Measurements from ENCODE around the gene TEX10. TPM values are rescaled to one million over a fixed set of nuclear protein-coding genes. Genes with fewer than 3 reads are reported as not detected.
A peak's percentile ranks its signal among the peaks of the same experiment; 100 is the strongest.

TEX10 gene
- total RNA-seq, 2 experiments from 2014 or later = 21.0 to 24.4 TPM

DNA sequence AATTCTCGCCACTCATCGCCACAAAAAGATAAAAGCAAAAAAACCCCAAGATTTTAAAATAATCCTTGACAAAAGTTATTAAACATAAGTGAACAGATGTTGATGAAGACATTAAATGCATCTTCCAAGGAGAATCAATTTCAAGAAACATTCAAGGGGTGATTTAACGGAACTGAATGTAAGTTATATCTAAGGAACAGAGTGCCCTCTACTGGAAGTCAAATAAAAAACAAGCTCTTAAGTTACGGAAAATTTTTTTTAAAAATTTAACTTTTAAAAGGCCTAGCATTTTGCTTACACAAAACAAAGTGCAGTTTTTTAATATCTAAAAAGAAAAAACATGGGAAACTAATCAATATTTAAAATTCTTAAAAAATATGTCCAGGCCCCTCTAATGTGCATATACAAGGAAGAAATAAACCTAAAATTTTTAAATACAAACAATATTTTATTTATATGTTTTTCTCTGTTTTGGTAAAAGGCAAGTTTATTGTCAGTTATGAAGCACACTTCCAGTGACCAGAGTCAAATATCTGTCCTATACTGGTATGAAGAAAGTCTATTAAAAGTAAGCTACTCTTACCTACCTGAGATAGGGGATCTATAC, 28.0 kb downstream of the TEX10 start:
- Mint-ChIP-seq H3K36me3 (peaks cover 26% of the 10 kb centered on the region), H3K4me1 (peaks cover 5% of the 10 kb centered on the region), H3K4me3 (no peak overlapping the region), H3K27me3 (no peaks in the 10 kb centered on the region), H3K9me3 (ENCODE audit: low read depth) (no peaks in the 10 kb centered on the region), H3K27ac (no peak overlapping the region)
- CTCF ChIA-PET = interaction anchor here (0.6 to 4.0 kb wide), 20 partner anchors 8 to 1140 kb away, joined by 3 to 30 read pairs (median 4); partner anchors contain the start of gene TEX10
- ATAC-seq (no peak), DNase-seq (no peak)

DNA sequence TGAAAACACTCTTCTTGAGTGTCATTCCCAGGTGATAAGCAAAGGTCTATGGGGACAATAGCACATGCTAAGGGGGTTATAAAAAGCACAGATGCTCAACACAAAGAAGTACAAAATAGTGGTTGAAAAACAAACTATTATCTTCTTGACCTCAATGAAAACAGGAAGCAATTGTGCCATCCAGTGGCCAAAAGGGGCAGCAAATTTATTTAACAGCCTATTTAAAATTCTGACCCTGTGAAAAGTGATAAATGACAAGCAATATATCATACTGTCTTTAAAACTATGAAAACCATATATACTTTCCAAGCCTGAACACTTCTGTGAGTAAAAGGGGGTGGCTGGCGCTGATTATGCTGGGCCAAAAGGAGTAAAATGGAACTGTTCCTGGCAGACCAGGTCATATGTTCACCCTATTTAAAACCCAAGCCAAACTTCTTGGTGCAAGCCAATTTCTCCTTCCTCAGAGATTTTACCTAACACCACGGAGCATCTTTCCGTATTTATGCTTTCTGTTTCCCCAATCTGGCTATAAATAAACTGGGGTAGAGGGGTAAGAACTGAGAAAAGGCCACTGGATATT, 29.7 kb downstream of the TEX10 start:
- Mint-ChIP-seq H3K4me1 (peaks cover 5% of the 10 kb centered on the region), H3K4me3 (no peak overlapping the region), H3K27me3 (no peaks in the 10 kb centered on the region), H3K9me3 (ENCODE audit: low read depth) (no peaks in the 10 kb centered on the region), H3K36me3 (peaks cover 34% of the 10 kb centered on the region), H3K27ac (no peak overlapping the region)
- DNase-seq (peak; percentile 53), ATAC-seq (no peak)
- CTCF ChIA-PET = interaction anchor here (1.0 to 4.0 kb wide), 7 partner anchors 27 to 512 kb away, joined by 3 to 30 read pairs (median 4); partner anchors contain the start of genes MSANTD3 and TEX10

DNA sequence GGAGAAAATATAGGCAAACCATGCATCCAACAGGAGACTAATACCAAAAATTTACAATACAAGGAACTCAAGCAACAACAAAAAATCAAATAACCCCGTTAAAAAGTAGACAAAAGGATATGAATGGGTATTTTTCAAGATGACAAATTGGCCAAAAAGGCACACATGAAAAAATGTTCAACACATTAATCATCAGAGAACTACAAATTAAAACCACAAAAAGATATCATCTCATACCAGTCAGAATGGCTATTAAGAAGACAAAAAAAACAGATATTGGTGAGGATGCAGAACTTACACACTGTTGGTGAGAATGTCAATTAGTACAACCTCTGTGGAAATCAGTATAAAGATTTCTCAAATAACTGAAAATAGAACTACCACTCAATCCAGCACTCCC, 35.0 kb downstream of the TEX10 start:
- Mint-ChIP-seq H3K4me3 (no peak overlapping the region), H3K27me3 (no peaks in the 10 kb centered on the region), H3K36me3 (peaks cover 55% of the 10 kb centered on the region), H3K27ac (no peak overlapping the region), H3K9me3 (ENCODE audit: low read depth) (peaks cover 7% of the 10 kb centered on the region), H3K4me1 (peaks cover 3% of the 10 kb centered on the region)
- no peak for ATAC-seq
- DNase-seq = no peak
- CTCF ChIA-PET = no interaction called here

DNA sequence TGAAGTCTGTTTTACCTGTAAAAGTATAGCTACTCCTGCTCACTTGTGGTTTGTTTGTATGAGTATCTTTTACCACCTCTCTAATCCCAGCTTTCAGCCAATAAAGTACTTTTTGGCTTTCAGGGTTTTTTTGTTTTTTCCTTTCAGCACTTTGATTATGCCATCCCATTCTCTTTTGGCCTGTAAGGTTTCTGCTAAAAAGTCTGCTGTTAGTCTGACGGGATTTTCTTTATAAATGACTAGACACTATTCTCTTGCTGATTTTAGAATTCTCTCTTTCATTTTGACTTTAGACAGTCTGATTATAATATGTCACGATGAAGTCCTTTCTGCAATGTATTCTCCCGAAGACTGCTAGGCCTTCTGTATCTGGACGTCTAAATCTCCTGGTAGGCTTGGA, 37.2 kb downstream of the TEX10 start:
- Mint-ChIP-seq H3K27ac (no peak overlapping the region), H3K9me3 (ENCODE audit: low read depth) (peaks cover 9% of the 10 kb centered on the region), H3K4me3 (no peak overlapping the region), H3K36me3 (peaks cover 71% of the 10 kb centered on the region), H3K27me3 (no peaks in the 10 kb centered on the region), H3K4me1 (peaks cover 6% of the 10 kb centered on the region)
- CTCF ChIA-PET = no interaction called here
- no peak for ATAC-seq
- DNase-seq = no peak

GRCh38 chr9:100309992-100310391, 42.8 kb downstream of the TEX10 start:
- DNase-seq (no peak), ATAC-seq (no peak)
- Mint-ChIP-seq H3K9me3 (ENCODE audit: low read depth) (peaks cover 6% of the 10 kb centered on the region), H3K27me3 (no peaks in the 10 kb centered on the region), H3K4me1 (peaks cover 2% of the 10 kb centered on the region), H3K27ac (no peak overlapping the region), H3K4me3 (no peak overlapping the region), H3K36me3 (peaks cover 73% of the 10 kb centered on the region)
- CTCF ChIA-PET = no interaction called here

- CTCF ChIA-PET = no interaction called here
- H3K4me1 Mint-ChIP-seq = peaks cover 2% of the 10 kb centered on the region
- ATAC-seq = no peak
- H3K36me3 Mint-ChIP-seq = peaks cover 73% of the 10 kb centered on the region
- H3K27me3 Mint-ChIP-seq = no peaks in the 10 kb centered on the region
- peak overlapping the region; percentile 22 for H3K27ac Mint-ChIP-seq
- H3K4me3 Mint-ChIP-seq = no peak overlapping the region
- H3K9me3 Mint-ChIP-seq (ENCODE audit: low read depth) = peaks cover 6% of the 10 kb centered on the region
- no peak for DNase-seq
Observed at GRCh38 chr9:100308965-100309564, 43.7 kb downstream of the TEX10 start.

DNA sequence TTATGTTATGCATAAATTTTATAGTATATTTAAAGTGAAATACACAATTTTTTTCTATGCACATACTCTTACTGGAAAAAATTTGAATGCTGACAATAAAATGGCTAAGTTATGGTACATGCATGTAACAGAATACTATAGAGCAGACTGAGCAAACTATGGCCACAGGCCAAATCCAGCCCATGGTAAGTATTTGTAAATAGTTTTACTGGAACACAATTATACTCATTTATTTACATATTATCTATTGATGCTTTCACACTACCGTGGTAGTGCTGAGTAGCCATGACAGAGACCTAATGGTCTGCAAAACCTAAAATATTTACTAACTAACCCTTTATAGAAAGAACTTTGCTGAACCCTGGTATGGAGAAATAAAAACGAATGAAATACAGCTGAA, 45.7 kb downstream of the TEX10 start:
- no peak overlapping the region for H3K4me3 Mint-ChIP-seq
- no peaks in the 10 kb centered on the region for H3K27me3 Mint-ChIP-seq
- DNase-seq = no peak
- no peak for ATAC-seq
- H3K36me3 Mint-ChIP-seq = peaks cover 82% of the 10 kb centered on the region
- H3K4me1 Mint-ChIP-seq = peaks cover 2% of the 10 kb centered on the region
- peaks cover 4% of the 10 kb centered on the region for H3K9me3 Mint-ChIP-seq (ENCODE audit: low read depth)
- CTCF ChIA-PET = no interaction called here
- H3K27ac Mint-ChIP-seq = no peak overlapping the region

GRCh38 chr9:100306283-100306682, 46.5 kb downstream of the TEX10 start:
- Mint-ChIP-seq H3K9me3 (ENCODE audit: low read depth) (peaks cover 4% of the 10 kb centered on the region), H3K27ac (no peak overlapping the region), H3K4me3 (no peak overlapping the region), H3K27me3 (no peaks in the 10 kb centered on the region), H3K4me1 (no peaks in the 10 kb centered on the region), H3K36me3 (peaks cover 80% of the 10 kb centered on the region)
- CTCF ChIA-PET = no interaction called here
- no peak for DNase-seq
- ATAC-seq = no peak

- H3K4me1 Mint-ChIP-seq = no peaks in the 10 kb centered on the region
- ATAC-seq (no peak), DNase-seq (no peak)
- CTCF ChIA-PET = no interaction called here
- H3K27ac Mint-ChIP-seq = no peak overlapping the region
- H3K4me3 Mint-ChIP-seq = no peak overlapping the region
- peaks cover 72% of the 10 kb centered on the region for H3K36me3 Mint-ChIP-seq
- H3K9me3 Mint-ChIP-seq (ENCODE audit: low read depth) = peaks cover 4% of the 10 kb centered on the region
- H3K27me3 Mint-ChIP-seq = no peaks in the 10 kb centered on the region
Observed at GRCh38 chr9:100303747-100304146, 49.0 kb downstream of the TEX10 start.

DNA sequence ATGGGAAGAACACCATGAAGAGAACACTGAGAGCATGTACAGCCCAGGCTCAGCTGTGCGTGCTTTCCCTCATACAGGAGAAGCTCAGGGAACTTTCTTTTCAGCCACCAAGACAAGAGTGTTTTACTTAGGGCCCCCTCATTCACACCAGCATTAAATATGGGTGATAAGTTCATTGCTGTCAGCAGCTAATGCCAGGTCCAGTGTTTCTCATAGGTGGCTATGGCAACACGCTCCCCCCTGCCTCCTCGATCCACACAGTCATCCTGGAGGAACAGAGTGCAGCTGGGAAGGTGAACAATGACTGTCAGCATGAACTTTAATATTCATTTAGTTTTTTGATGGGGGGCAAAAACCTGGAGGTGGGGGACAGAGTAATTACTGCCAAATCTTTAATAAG, 54.4 kb downstream of the TEX10 start:
- Mint-ChIP-seq H3K9me3 (ENCODE audit: low read depth) (no peaks in the 10 kb centered on the region), H3K27me3 (no peaks in the 10 kb centered on the region), H3K4me1 (no peaks in the 10 kb centered on the region), H3K27ac (no peak overlapping the region), H3K36me3 (peaks cover 42% of the 10 kb centered on the region), H3K4me3 (no peak overlapping the region)
- CTCF ChIA-PET = interaction anchor here (0.9 kb wide), 1 partner anchor 473 kb away, joined by 3 read pairs; no protein-coding TSS in a partner anchor
- ATAC-seq = no peak
- DNase-seq = no peak

DNA sequence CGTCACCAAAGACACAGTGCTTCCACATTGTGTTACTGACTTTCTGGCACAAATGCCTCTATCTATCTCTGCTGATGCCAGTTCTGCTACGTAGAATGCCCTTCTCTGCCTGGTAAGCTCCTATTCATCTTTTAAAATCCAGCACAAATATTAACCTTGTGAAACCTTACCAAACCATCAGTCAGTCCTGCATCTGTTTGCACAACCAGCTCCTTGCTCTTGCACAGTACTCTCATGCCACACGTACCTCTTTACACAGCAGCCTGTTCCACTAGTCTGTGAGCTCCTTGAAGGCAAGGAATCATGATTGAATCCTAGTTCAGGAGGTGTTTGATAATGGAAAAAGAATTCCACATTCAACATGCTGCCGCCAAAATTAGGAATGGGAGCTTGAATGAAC, 56.3 kb downstream of the TEX10 start:
- no peak overlapping the region for H3K27ac Mint-ChIP-seq
- ATAC-seq (no peak), DNase-seq (no peak)
- H3K4me1 Mint-ChIP-seq = no peaks in the 10 kb centered on the region
- H3K9me3 Mint-ChIP-seq (ENCODE audit: low read depth) = no peaks in the 10 kb centered on the region
- H3K27me3 Mint-ChIP-seq = no peaks in the 10 kb centered on the region
- peaks cover 41% of the 10 kb centered on the region for H3K36me3 Mint-ChIP-seq
- no peak overlapping the region for H3K4me3 Mint-ChIP-seq
- CTCF ChIA-PET = interaction anchor here (1.3 to 1.5 kb wide), 2 partner anchors 14 to 26 kb away, joined by 3 to 4 read pairs; no protein-coding TSS in a partner anchor

DNA sequence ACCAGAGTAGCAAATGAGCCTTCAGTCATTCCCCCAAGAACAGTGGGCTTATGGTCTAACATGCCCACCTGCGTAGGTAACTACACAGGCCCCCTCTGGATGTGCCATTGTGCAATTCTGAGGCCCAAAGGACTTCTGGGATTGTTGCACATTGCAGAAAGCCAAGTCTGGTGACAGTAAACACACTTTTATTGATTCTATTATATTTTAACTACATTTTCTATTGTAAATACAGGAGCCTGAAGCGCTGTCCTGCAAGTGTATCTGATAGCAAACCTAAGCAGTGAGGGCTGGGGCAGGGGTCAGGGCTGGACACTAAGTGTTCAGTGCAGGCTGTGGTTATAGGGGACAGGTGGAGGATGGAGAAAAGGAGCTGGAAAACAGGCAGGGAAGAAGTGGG, 57.5 kb downstream of the TEX10 start:
- Mint-ChIP-seq H3K27ac (no peak overlapping the region), H3K27me3 (no peaks in the 10 kb centered on the region), H3K9me3 (ENCODE audit: low read depth) (no peaks in the 10 kb centered on the region), H3K4me3 (no peak overlapping the region), H3K4me1 (no peaks in the 10 kb centered on the region), H3K36me3 (peaks cover 38% of the 10 kb centered on the region)
- CTCF ChIA-PET = interaction anchor here (1.3 kb wide), 1 partner anchor 27 kb away, joined by 3 read pairs; no protein-coding TSS in a partner anchor
- no peak for ATAC-seq
- no peak for DNase-seq

DNA sequence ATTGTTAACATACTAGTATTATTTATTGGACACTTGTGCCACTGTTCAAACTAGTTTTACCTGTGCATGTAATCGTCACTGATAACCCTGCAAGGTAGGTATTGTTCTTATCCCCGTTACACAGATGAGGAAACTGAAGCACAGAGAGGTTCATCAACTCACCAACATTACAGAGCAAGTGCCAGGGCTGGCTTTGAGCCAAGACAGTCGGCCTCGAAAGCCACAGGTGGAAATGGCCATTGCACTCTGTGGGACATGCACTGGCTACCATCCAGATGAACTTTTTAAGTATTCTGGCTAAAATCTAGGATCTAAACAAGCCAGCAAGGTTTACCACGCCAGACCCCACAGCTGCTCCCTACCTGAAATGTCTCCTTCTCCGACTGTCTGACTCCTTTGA, 57.9 kb downstream of the TEX10 start:
- Mint-ChIP-seq H3K36me3 (peaks cover 41% of the 10 kb centered on the region), H3K4me1 (no peaks in the 10 kb centered on the region), H3K9me3 (ENCODE audit: low read depth) (no peaks in the 10 kb centered on the region), H3K27me3 (no peaks in the 10 kb centered on the region), H3K27ac (no peak overlapping the region), H3K4me3 (no peak overlapping the region)
- ATAC-seq = no peak
- CTCF ChIA-PET = no interaction called here
- no peak for DNase-seq

- ATAC-seq (no peak), DNase-seq (no peak)
- CTCF ChIA-PET = no interaction called here
- no peaks in the 10 kb centered on the region for H3K27me3 Mint-ChIP-seq
- H3K27ac Mint-ChIP-seq = no peak overlapping the region
- H3K4me3 Mint-ChIP-seq = no peak overlapping the region
- no peaks in the 10 kb centered on the region for H3K4me1 Mint-ChIP-seq
- H3K9me3 Mint-ChIP-seq (ENCODE audit: low read depth) = no peaks in the 10 kb centered on the region
- H3K36me3 Mint-ChIP-seq = peaks cover 42% of the 10 kb centered on the region
Observed at GRCh38 chr9:100294341-100294740, 58.4 kb downstream of the TEX10 start.
